Panc1 (cell line): ENCODE results near the gene PGM5.
"Not testable (repeated sequence)": the region's sequence is repeated elsewhere in the genome, so short reads cannot be mapped to it uniquely, and the experiment has no call there.

ENCODE experiments used
- CTCF ChIP-seq: fragments of 450-650 bp; IDR thresholded peaks from 2 replicates; pipeline ENCODE4 v1.5.1; 2017; ENCODE audit warnings: mild to moderate bottlenecking
- REST ChIP-seq, 2 experiments: IDR thresholded peaks; 2 replicates each; pipeline ENCODE4 v1.6.1; 2011 to 2012; ENCODE audit warnings: low read depth in 2 of 2, control low read depth in 1 of 2, low read length in 1 of 2, mild to moderate bottlenecking in 1 of 2, moderate library complexity in 1 of 2; ENCODE audit not compliant: insufficient read depth in 1 of 2

- TF ChIP-seq CTCF; REST (IDR thresholded peaks at IDR 0.05; ENCODE audit: insufficient read depth in 1 of 2, low read depth in 2 of 2, low read length in 1 of 2): not testable (repeated sequence)
Measured at GRCh38 chr9:68307127-68307526, 49.3 kb upstream of the PGM5 start.
